GM19328 (cell line): ENCODE measurements around the gene CENPK.
A peak's percentile ranks its signal among the peaks of the same experiment; 100 is the strongest.
"Not testable (repeated sequence)": the region's sequence is repeated elsewhere in the genome, so short reads cannot be mapped to it uniquely, and the experiment has no call there.

Experiments
- ATAC-seq: cut with Tn5 transposase; IDR thresholded peaks from one replicate; pipeline ENCODE4 v1.9.1; 2021; ENCODE audit warnings: mild to moderate bottlenecking, moderate library complexity; ENCODE audit not compliant: unreplicated experiment

Gene CENPK, protein sequence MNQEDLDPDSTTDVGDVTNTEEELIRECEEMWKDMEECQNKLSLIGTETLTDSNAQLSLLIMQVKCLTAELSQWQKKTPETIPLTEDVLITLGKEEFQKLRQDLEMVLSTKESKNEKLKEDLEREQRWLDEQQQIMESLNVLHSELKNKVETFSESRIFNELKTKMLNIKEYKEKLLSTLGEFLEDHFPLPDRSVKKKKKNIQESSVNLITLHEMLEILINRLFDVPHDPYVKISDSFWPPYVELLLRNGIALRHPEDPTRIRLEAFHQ

DNA sequence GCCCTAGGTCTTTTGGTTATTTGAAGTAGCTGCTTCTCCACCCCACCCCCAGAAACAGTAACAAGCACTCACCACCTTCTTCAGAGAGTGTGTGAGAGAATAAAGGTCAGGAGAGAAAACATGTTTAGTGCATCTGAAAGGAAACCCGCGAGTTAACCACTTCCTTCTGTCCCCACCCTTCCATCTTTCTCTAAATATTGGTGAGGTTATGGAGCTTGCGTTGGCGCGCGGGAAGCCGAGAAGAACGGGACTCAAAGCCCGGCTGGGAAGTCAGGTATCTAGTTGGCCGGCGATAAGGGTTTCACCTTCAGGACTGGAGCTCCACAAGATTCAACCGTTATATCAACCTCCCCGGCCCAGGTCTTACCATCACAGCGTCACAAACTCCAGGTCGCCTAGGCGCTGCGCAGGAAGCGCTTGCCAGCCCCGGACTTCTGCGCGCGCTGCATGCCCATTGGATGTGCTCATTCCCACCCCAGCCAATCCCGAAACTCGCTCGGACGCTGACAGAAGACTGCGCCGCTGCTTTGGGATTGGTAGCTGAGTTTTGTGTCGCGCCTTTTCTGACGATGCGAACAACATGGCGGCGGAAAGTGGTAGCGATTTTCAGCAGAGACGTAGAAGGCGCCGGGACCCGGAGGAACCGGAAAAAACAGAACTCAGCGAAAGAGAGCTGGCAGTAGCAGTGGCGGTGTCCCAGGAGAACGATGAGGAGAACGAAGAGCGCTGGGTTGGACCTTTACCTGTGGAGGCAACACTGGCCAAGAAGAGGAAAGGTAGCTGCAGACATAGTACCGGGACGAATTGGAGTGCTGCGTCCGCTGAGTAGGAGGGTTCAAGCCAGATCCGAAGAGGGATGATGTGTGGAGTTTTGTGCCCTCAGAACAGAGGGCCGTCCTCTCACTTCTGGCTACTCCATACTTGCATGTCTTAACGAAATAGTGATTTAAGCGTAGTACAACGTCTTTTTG, at the start of gene CENPK, which contains the start of gene PPWD1:
Gene CENPK (minus strand): TSS at position 438 of the 971 bp plus-strand sequence. CDS start 8,261 bp downstream, outside the sequence.
Gene PPWD1 (plus strand): TSS at position 566 of the 971 bp plus-strand sequence. CDS start 15 bp downstream, at position 581.
- ATAC-seq = peak; percentile 99

DNA sequence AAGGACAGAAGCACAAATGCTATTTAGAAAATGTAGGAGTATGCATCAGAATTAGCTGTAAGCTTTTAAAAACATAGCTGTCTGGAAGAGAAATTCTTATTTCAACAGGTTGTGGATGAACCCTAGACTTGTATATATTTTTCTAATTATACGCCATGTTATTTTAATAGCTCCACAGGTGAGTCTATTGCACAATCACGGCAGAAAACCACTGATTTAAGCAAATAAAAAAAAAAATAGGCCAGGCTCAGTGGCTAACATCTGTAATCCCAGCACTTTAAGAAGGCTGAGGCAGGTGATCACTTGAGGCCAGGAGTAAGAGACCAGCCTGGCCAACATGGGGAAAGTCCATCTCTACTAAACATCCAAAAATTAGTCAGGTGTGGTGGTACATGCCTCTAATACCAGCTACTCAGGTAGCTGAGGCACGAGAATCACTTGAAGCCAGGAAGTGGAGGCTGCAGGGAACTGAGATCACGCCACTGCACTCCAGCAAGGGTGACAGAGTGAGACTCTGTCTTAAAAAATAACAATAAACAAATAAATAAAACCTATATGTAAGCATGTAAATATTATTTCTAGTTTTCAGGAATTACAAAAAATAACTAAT, 49.4 kb upstream of the CENPK start:
- ATAC-seq = no peak

DNA sequence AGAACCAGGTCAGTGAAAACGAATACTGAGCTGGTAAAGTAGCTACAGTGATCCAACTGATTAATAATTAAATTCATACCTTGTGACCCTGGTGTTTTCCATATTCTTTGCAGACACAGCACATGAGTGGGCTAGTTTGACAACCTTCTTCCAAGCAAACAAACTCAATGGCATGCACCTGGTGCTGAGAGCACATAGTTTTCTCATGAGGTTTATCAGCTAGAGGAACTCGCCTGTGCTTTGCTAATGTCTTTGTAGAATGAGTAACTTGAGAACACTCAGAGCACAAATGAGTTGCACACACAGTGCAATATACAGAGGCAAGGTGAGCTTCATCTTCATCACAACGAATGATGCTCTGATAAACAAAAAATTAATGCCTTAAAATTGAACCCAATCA, 48.6 kb upstream of the CENPK start:
- no peak for ATAC-seq

DNA sequence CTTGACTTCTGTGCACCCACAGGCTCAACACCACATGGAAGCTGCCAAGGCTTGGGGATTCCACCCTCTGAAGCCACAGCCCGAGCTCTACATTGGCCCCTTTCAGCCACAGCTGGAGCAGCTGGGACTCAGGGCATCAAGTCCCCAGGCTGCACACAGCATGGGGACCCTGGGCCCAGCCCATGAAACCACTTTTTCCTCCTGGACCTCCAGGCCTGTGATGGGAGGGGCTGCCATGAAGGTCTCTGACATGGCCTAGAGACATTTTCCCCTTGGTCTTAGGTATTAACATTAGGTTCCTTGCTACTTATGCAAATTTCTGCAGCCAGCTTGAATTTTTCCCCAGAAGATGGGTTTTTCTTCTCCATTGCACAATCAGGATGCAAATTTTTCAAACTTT, 38.8 kb upstream of the CENPK start:
- ATAC-seq = not testable (repeated sequence)

DNA sequence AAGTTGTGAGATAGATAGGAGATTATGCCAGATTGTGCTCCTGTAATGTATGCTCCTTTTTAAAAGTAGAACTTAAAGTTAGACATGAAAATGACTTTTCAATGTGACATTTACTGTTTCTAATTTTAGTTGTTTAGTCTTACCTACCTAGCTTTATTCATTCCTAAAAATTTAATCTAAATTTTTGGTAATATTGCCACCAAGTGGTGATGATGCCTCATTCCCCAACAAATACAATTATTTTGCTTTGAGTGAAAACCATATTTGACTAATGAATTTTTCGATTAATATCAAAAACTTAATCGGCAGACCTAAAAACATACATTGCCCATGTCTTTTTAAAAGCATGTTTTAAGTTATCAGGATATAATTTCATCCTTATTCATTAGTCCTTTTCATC, 25.7 kb upstream of the CENPK start:
- ATAC-seq = no peak

DNA sequence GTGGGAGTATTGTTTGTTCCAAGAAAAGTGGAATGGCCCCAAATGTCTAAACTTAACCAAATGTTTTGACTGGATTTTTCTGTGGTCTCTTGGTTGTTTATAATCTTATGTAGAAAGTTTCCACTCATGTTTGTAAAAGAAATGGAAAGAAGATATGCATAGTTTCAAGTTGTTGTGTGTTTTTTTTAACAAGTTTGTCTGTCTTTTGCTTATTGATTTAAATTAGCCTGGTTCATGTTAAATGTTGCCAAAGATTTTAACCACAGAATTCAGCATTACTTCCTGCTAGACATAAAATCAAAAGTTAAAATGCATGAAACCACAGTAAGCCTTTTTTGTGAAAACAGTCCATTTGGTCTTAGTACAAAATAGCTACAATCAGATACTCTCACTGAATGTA, 14.2 kb upstream of the CENPK start:
- ATAC-seq = no peak

DNA sequence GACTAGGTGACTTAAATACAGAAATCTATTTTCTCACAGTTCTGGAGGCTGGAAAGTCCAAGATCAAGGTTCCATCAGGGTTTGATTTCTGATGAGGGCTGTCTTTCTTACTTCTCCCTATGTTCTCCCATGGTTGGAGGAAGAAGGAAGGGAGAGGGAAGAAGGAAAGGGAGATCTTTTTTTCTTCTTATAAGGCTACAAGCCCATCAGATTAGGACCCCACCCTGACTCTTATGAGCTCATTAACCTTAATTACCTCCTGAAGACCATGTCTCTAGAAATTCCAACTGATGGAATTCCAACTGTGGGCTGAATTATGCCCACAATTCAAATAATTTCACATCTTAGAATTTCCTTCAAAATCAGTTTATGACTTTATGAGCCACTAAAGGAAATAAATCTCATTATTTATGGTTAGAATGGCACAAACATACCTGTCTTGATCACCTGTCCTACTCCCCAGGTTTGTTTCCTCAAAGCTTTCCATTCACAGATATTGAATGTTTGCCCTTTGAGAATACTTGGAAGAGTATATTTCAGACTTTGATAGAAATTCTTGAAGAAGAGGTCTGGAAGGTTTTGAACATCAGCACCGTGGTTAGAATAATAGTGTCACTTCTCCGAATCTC, 7.7 kb upstream of the CENPK start:
- no peak for ATAC-seq

DNA sequence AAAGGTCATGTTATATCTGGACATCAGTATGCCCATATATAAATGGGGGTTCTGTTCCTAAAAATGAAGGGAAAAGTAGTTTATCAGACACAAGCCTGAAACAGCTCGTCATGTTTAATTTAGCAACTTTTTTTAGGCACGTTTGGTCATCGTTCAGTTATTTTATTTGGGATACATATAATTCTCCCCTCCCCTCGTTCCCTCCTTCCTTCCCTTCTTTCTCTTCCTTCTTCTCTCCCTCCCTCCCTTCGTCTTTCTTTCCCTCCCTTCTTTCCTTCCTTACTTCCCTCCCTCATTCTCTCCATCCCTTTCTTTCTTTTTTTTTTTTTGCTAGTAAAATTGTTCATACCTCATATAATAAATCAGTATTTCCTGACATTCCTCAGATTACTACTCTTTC, 3.5 kb upstream of the CENPK start:
- no peak for ATAC-seq

DNA sequence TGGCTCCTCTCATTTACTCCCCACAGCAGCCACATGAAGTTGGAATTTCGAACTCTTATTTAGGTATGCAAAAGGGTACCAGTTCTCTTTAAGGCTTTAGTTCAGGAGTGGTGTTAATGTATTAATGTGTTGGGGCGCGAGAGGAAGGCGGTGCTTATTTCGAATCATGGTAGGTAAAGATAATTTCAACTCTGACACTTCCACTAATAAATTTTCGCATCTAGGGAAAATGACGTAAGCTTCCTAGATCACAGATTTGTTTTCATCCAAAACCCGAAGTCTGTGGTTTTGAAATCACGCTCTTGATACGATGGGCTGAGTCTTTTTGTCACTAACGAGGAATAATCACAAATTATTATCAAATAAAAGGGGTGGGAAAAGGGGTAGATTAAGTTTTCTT, 809 bp upstream of the CENPK start:
- no peak for ATAC-seq

DNA sequence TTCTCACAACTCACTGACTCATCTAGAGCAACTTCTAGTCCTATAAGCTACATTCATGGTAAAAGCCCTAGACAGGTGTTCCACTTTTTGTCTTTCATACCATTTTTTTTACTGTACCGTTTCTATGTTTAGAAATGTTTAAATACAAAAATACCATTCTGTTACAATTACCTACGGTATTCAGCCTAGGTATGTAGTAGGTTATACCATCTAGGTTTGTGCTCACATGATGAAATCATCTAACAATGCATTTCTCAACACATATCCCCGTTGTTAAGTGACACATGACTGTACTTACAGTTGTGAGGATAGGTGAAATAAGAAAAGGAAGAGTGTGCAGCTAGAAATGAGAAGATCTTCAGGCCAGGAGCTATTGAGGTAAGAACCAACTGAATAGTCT, 6.2 kb downstream of the CENPK start:
- no peak for ATAC-seq

DNA sequence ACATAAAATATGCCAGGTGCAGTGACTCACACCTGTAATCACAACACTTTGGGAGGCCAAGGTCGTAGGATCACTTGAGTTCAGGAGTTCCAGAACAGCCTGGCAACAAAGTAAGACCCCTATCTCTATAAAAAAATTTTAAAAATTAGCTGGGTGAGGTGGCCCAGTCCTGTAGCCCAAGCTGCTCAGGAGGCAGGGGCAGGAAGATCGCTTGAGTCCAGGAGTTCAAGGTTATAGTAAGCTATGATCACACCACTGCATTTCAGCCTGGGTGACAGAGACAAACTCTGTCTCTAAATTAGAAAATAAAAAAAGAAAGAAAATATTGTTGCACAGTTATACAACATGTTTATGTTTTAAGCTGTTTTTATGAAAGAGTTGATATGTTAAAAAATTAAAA, 6.8 kb downstream of the CENPK start:
- no peak for ATAC-seq

DNA sequence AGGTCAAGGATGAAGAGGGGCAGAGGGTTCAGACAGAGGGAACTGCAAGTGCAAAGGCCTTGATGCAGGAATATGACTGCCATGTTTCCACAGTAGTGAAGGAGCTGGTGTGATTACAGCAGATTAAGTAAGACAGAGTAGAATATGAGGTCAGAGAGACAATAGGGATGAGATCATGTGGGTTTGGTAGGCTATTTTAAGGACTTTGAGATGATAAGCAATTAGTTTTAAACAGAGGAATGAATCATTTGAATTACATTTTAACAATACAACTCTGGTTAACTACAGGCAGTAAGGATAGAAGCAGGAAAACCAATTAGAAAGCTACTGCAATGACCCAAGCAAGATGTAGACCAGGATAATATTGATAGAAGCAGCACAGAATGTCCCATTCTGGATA, 7.7 kb downstream of the CENPK start:
- no peak for ATAC-seq

DNA sequence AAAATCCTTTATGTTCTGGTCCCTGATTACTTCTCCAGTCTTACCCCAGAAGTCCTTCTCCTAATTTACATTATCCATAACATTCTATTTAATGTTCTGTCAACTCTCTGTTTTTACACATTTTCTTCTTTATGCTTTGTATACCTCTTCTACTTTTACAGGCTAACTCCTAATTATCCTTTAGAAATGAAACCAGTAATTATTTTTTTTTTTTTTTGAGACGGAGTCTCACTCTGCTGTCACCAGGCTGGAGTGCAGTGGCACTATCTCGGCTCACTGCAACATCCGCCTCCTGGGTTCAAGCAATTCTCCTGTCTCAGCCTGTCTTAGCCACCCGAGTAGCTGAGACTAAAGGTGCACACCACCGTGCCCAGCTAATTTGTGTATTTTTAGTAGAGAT, 9.0 kb downstream of the CENPK start:
- ATAC-seq = no peak

DNA sequence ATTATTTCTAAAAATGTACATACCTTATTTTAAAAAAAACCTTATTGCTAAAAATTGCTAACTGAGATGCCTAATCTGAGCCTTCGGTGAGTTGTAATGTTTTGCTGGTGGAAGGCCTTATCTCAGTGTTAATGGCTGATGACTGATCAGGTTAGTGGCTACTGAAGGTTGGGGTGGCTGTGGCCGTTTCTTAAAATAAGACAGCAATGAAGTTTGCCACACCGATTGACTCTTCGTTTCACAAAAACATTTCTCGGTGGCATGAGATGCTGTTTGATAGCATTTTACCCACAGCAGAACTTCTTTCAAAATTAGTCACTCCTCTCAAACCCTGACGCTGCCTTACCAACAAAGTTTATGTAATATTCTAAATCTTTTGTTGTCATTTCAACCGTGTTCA, 14.7 kb downstream of the CENPK start:
- ATAC-seq = no peak

DNA sequence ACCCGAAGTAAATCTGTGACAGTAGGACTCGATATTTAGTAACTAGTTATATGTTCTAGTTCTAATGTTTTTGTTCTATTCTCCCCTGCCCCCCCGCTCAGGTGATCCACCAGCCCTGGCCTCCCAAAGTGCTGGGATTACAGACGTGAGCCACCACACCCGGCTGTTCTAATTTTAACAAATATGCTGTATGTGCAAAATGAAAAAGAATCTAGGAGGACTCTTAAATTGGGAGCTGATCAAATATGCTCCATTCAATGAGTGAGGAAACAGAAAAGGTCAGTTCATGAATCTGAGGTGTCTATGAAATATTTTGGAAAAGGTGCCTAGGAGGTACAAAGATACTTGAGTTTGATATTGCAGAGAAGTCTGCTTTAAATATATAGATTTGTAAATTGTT, 16.8 kb downstream of the CENPK start:
- no peak for ATAC-seq

DNA sequence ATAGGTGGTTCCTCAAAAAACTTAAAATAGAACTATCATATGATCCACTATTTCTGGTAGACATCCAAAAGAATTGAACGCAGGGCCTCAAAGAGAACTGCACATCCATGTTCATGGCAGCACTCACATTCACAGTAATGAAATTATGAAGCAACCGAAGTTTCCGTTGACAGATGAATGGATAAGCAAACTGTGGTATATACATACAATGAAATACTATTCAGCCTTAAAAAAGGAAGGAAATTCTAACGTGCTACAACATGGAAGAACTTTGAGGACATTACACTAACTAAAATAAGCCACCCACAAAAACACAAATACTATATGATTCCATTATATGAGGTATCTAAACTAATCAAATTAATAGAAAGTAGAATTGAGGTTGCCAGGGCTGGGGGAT, 18.5 kb downstream of the CENPK start:
- ATAC-seq = no peak

DNA sequence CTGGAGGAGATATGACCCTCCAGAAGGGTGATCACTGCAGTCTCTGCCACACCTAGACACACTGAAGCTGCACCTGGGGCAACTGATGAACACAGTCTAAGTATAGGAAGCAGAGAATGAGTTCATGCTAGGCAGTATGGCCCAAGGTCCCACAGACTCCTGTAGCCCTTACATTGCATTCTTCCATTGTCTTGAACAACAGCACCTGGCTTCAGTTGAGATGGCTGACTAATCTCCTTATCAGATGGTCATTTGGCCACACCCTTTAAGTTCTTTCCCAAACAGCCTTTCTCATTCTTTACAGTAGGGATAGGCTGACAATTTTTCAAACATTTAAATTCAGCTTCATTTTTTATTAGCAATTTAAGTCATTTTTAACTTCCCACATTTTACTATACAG, 23.1 kb downstream of the CENPK start:
- no peak for ATAC-seq

DNA sequence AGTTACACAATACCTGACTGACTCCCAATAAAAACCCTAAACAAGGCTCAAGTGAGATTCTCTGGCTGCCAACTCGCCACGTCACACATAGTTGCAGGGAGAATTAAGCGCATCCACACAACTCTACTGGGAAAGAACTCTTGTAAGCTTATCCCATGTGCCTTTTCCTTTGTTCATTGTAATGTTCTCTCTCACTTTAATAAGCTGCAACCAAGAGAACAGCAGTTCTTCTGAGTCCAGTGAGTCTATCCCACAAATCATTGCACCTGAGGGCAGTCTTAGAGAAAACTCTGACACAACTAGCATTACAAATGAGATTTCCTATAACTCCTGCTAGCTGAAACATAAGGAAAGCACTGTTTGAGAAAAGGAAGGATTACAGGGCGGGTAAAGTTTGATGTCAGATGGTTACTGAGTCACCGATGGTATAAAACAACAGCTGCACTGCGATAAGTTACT, 27.4 kb downstream of the CENPK start:
- no peak for ATAC-seq

DNA sequence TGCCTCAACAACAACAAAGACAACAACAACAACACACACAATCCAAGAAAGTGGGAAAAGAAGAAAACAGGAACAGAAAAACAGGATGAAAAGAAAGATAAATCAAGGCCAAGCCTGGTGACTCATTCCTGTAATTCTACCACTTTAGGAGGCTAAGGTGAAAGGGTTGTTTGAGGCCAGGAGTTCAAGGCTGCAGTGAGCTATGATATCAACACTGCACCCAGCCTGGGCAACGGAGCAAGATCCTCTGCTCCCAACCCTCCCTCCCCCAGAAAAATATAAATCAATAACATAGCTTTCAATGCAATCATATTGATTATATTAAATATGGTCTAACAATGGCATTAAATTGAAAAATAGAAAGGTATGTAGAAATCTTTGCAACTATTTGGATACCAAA, 32.1 kb downstream of the CENPK start:
- no peak for ATAC-seq

DNA sequence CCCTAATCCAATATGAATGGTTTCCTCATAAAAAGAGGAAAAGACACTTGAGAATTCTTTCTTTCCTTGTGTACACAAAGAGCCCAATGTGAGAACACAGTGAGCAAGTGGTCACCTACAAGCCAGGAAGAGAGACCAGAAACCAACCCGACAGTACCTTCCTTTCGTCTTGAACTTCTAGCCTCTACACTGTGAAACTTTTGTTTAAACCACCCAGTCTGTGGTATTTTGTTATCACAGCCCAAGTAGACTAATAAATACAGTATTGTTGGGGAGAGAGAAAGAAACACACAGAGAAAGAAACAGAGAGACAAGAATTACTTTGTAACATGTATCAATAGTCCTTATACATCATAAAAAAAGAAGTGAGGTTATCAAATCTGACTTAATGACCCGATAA, 37.2 kb downstream of the CENPK start:
- ATAC-seq = no peak
